Prostate gland (tissue), 2 donors: ENCODE measurements around the gene SWSAP1.

Source experiments
- CTCF ChIP-seq, 4 experiments: fragments of 200-600 bp in 2 of 4; fragments of 450-650 bp in 2 of 4; sonication (generic) in 2 of 4; IDR thresholded peaks; 1 replicate in 3 of 4; 2 replicates in 1 of 4; pipeline ENCODE4 v1.5.1; 2016 to 2019; ENCODE audit warnings: antibody characterized with exemption in 4 of 4, mild to moderate bottlenecking in 2 of 4, moderate library complexity in 2 of 4
- POLR2AphosphoS5 ChIP-seq: sonication (generic); formaldehyde crosslinking; IDR thresholded peaks from one replicate; pipeline ENCODE4 v1.6.1; 2017; ENCODE audit warnings: antibody characterized with exemption

- TF ChIP-seq CTCF (IDR thresholded peaks at IDR 0.05) = peak in 1 of 4 experiments; percentile 14
- peak; percentile 99 for TF ChIP-seq POLR2AphosphoS5
These were observed 28.1 kb upstream of the SWSAP1 start, which contains the start of the genes CCDC159 and TMEM205 for GRCh38 chr19:11346104-11346940.
